ENCODE data around the gene PXDN. TPM values are rescaled to one million over a fixed set of nuclear protein-coding genes. Genes with fewer than 3 reads are reported as not detected.
"Not testable (repeated sequence)": the region's sequence is repeated elsewhere in the genome, so short reads cannot be mapped to it uniquely, and the experiment has no call there.

Gene PXDN
- total and polyA plus RNA-seq, 9 of the 15 experiments (the other 6 are each of a cell fraction or from before 2014, with no cell fraction given): 0.49 TPM; not detected in 8

GRCh38 chr2:1757567-1757966 lies 13.3 kb upstream of the PXDN start (continued):
- TF ChIP-seq ATF2 (CRISPR knock-in tag; IDR thresholded peaks at IDR 0.05) (no peak), ZNF57 (CRISPR knock-in tag; IDR thresholded peaks at IDR 0.05) (no peak), HMGN3 (IDR thresholded peaks at IDR 0.05; ENCODE audit: borderline replicate concordance, extremely low read depth, insufficient read length, low read depth, low read length) (no peak), U2AF1 (optimal IDR thresholded peaks at IDR 0.05; ENCODE audit: low read depth, low read length) (no peak), MAFG (tag; conservative IDR thresholded peaks at IDR 0.05) (no peak), CHAMP1 (IDR thresholded peaks at IDR 0.05) (no peak), ZNF280A (IDR thresholded peaks at IDR 0.05; ENCODE audit: low read depth, partially characterized antibody) (no peak)

- BruUV-seq (replicated peaks); H3K4me3 ChIP-seq; POLR2A ChIA-PET; H3K4me1 ChIP-seq (replicated peaks in 1 of 2; ENCODE audit: control insufficient read depth in 2 of 2, insufficient read depth in 2 of 2, low read length in 2 of 2); H3K9me1 ChIP-seq (ENCODE audit: control insufficient read depth, insufficient read depth, low read length); H2AFZ ChIP-seq (ENCODE audit: low read depth, low read length); H3K27ac ChIP-seq (ENCODE audit: extremely low read depth, low read depth, low read length); H4K20me1 ChIP-seq (replicated peaks; ENCODE audit: control insufficient read depth, insufficient read depth, low read length); H3K9ac ChIP-seq (ENCODE audit: insufficient read depth in 1 of 2, low read depth in 2 of 2, low read length in 2 of 2); CTCF ChIA-PET (ENCODE audit: low intra/inter-chr PET ratio); H3K9me3 ChIP-seq (replicated peaks; ENCODE audit: control insufficient read depth, insufficient read depth, low read depth, low read length); H3K36me3 ChIP-seq (ENCODE audit: control insufficient read depth, insufficient read depth, low read length); FAIRE-seq; intact Hi-C loops (cut with micrococcal nuclease); ATAC-seq; H3K4me2 ChIP-seq (ENCODE audit: insufficient read depth, low read length); in situ Hi-C loops (cut with MboI); H3K79me2 ChIP-seq (ENCODE audit: control insufficient read depth, insufficient read depth, low read length); DNase-seq (ENCODE audit: extremely low read depth in 1 of 4, low spot score in 3 of 4): not testable (repeated sequence)
- under 1% methylated on average over 12 of the region's 12 CpGs for WGBS (ENCODE audit: insufficient coverage, low coverage, missing lambda C conversion rate)
- peaks cover 0 to 28% of the 10 kb centered on the region in 2 experiments; a peak in 2 of 5 replicates for H3K27me3 ChIP-seq (ENCODE audit: control insufficient read depth in 2 of 2, insufficient read depth in 2 of 2, low read length in 2 of 2)
These were observed 12.8 kb upstream of the PXDN start for GRCh38 chr2:1757146-1757545.

Data from K562 (cell line).